IMR-90 (cell line): ENCODE measurements around the gene TNNC2. TPM values are rescaled to one million over a fixed set of nuclear protein-coding genes. Genes with fewer than 3 reads are reported as not detected.

Experiments
- ATAC-seq: fragments of 200-7000 bp; cut with Tn5 transposase; 2 replicates; pipeline ENCODE4 v1.9.1; 2020; ENCODE audit warnings: low read depth, mild to moderate bottlenecking, moderate library complexity
- BruUV-seq: library from RNA; stranded (reverse); fragments of 400-500 nt; replicated peaks from 2 replicates; lab custom pipeline; 2021; lab: Mats Ljungman, UMichigan
- CTCF ChIA-PET: fragments of 300-600 bp; formaldehyde crosslinking; extraction: SDS; loops from one replicate; lab custom pipeline; 2021; ENCODE audit warnings: antibody characterized with exemption; lab: Yijun Ruan, JAX
- POLR2A ChIA-PET: fragments of 300-600 bp; sonication (Branson Sonifier 250); formaldehyde crosslinking; loops from one replicate; lab custom pipeline; 2022; ENCODE audit warnings: antibody characterized with exemption; ENCODE audit not compliant: unreplicated experiment; lab: Charles Lee
- DNase-seq: peaks from one replicate; pipeline ENCODE4 v3.0.0; 2013
- H2AFZ ChIP-seq: replicated peaks from 2 replicates; pipeline ENCODE3; 2013; ENCODE audit warnings: low read length, mild to moderate bottlenecking; ENCODE audit not compliant: poor library complexity
- H2AK5ac ChIP-seq: 2 replicates; pipeline ENCODE4 v1.6.1; 2013; ENCODE audit warnings: low read depth, low read length, inconsistent platforms
- H2AK9ac ChIP-seq: replicated peaks from 2 replicates; pipeline ENCODE3; 2013; ENCODE audit warnings: mild to moderate bottlenecking, low read depth, low read length, moderate library complexity; ENCODE audit not compliant: poor library complexity
- H2BK120ac ChIP-seq: 2 replicates; pipeline ENCODE4 v1.6.1; 2013; ENCODE audit warnings: low read depth, low read length, inconsistent platforms
- H2BK15ac ChIP-seq: 3 replicates; pipeline ENCODE4 v1.6.1; 2013; ENCODE audit warnings: low read depth, low read length, inconsistent platforms
- H2BK20ac ChIP-seq: 2 replicates; pipeline ENCODE4 v1.6.1; 2013; ENCODE audit warnings: low read depth, mild to moderate bottlenecking, inconsistent platforms, low read length, moderate library complexity
- H2BK5ac ChIP-seq: 2 replicates; pipeline ENCODE4 v1.6.1; 2013; ENCODE audit warnings: mild to moderate bottlenecking, low read depth, low read length, inconsistent platforms; ENCODE audit not compliant: poor library complexity, severe bottlenecking
- H3K14ac ChIP-seq: replicated peaks from 2 replicates; pipeline ENCODE4 v1.6.1; 2013; ENCODE audit warnings: low read depth, low read length, inconsistent platforms
- H3K18ac ChIP-seq: 2 replicates; pipeline ENCODE4 v1.6.1; 2013; ENCODE audit warnings: low read depth, low read length, control low read depth
- H3K23ac ChIP-seq: 2 replicates; pipeline ENCODE4 v1.6.1; 2013; ENCODE audit warnings: low read depth, low read length, inconsistent platforms
- H3K27ac ChIP-seq: 2 replicates; pipeline ENCODE4 v1.5.1; 2013; ENCODE audit warnings: mild to moderate bottlenecking, control low read depth, low read length; ENCODE audit not compliant: insufficient read depth
- H3K27me3 ChIP-seq: 2 replicates; pipeline ENCODE4 v1.6.1; 2013; ENCODE audit warnings: low read length; ENCODE audit not compliant: control insufficient read depth, insufficient read depth
- H3K36me3 ChIP-seq: 2 replicates; pipeline ENCODE4 v1.6.1; 2013; ENCODE audit warnings: low read length, mixed read lengths; ENCODE audit not compliant: control insufficient read depth, insufficient read depth
- H3K4ac ChIP-seq: 2 replicates; pipeline ENCODE4 v1.6.1; 2013; ENCODE audit warnings: low read depth, low read length, inconsistent platforms
- H3K4me1 ChIP-seq: 2 replicates; pipeline ENCODE4 v1.6.1; 2013; ENCODE audit warnings: low read length, mixed read lengths; ENCODE audit not compliant: control insufficient read depth, insufficient read depth
- H3K4me2 ChIP-seq: 2 replicates; pipeline ENCODE4 v1.6.1; 2013; ENCODE audit warnings: low read depth, mild to moderate bottlenecking, control low read depth, low read length, moderate library complexity
- H3K4me3 ChIP-seq: 2 replicates; pipeline ENCODE4 v1.5.1; 2013; ENCODE audit warnings: low read depth, mild to moderate bottlenecking, control low read depth, low read length, moderate library complexity; ENCODE audit not compliant: insufficient read depth
- H3K56ac ChIP-seq: 2 replicates; pipeline ENCODE4 v1.6.1; 2013; ENCODE audit warnings: low read length, inconsistent platforms; ENCODE audit not compliant: insufficient read depth; ENCODE audit errors: extremely low read depth
- H3K79me1 ChIP-seq, 2 experiments: 2 replicates each; pipeline ENCODE4 v1.6.1; 2013; ENCODE audit warnings: low read length in 2 of 2, inconsistent platforms in 1 of 2, low read depth in 1 of 2
- H3K9ac ChIP-seq: 2 replicates; pipeline ENCODE4 v1.6.1; 2013; ENCODE audit warnings: low read depth, low read length, control low read depth
- H3K9me1 ChIP-seq: 2 replicates; pipeline ENCODE4 v1.6.1; 2013; ENCODE audit warnings: low read length, inconsistent platforms; ENCODE audit not compliant: insufficient read depth
- H3K9me3 ChIP-seq: 2 replicates; pipeline ENCODE4 v1.6.1; 2013; ENCODE audit warnings: low read length; ENCODE audit not compliant: control insufficient read depth, insufficient read depth
- H4K20me1 ChIP-seq: 2 replicates; pipeline ENCODE4 v1.6.1; 2013; ENCODE audit warnings: low read length, inconsistent platforms; ENCODE audit not compliant: insufficient read depth
- H4K5ac ChIP-seq: 2 replicates; pipeline ENCODE4 v1.6.1; 2013; ENCODE audit warnings: mild to moderate bottlenecking, low read depth, low read length, control low read depth
- H4K8ac ChIP-seq, 2 experiments: 2 replicates each; pipeline ENCODE4 v1.6.1; 2013; ENCODE audit warnings: low read depth in 2 of 2, low read length in 2 of 2, control low read depth in 1 of 2, inconsistent platforms in 1 of 2
- H4K91ac ChIP-seq: 2 replicates; pipeline ENCODE4 v1.6.1; 2013; ENCODE audit warnings: low read depth, low read length, inconsistent platforms; ENCODE audit not compliant: insufficient read depth
- BHLHE40 ChIP-seq: fragments of 150-350 bp; IDR thresholded peaks from 2 replicates; pipeline ENCODE4 v1.6.1; 2016; ENCODE audit warnings: mild to moderate bottlenecking, low read depth, low read length
- CEBPB ChIP-seq: IDR thresholded peaks from 2 replicates; pipeline ENCODE4 v1.6.1; 2012; ENCODE audit warnings: low read depth, low read length, improper control_type of control experiment
- CHD1 ChIP-seq: IDR thresholded peaks from 2 replicates; pipeline ENCODE4 v1.6.1; 2012; ENCODE audit warnings: low read depth, low read length, improper control_type of control experiment
- FOS ChIP-seq: fragments of 150-350 bp; IDR thresholded peaks from 2 replicates; pipeline ENCODE4 v1.6.1; 2016; ENCODE audit warnings: low read depth, low read length
- MAFK ChIP-seq: IDR thresholded peaks from 2 replicates; pipeline ENCODE4 v1.6.1; 2012; ENCODE audit warnings: low read depth, low read length, improper control_type of control experiment
- MAZ ChIP-seq: IDR thresholded peaks from 2 replicates; pipeline ENCODE4 v1.6.1; 2012; ENCODE audit warnings: low read depth, mild to moderate bottlenecking, low read length, improper control_type of control experiment, moderate library complexity, borderline replicate concordance
- MXI1 ChIP-seq: IDR thresholded peaks from 2 replicates; pipeline ENCODE4 v1.6.1; 2012; ENCODE audit warnings: low read depth, mild to moderate bottlenecking, low read length, moderate library complexity, borderline replicate concordance
- NFE2L2 ChIP-seq: fragments of 150-350 bp; IDR thresholded peaks from 2 replicates; pipeline ENCODE4 v1.6.1; 2016; ENCODE audit warnings: low read depth, mild to moderate bottlenecking, low read length
- POLR2A ChIP-seq: IDR thresholded peaks from 2 replicates; pipeline ENCODE4 v1.6.1; 2012; ENCODE audit warnings: mild to moderate bottlenecking, low read depth, low read length
- RAD21 ChIP-seq: IDR thresholded peaks from 2 replicates; pipeline ENCODE4 v1.6.1; 2012; ENCODE audit warnings: low read length, improper control_type of control experiment
- RCOR1 ChIP-seq: IDR thresholded peaks from 2 replicates; pipeline ENCODE4 v1.6.1; 2012; ENCODE audit warnings: mild to moderate bottlenecking, low read length, improper control_type of control experiment; ENCODE audit not compliant: insufficient replicate concordance
- SMC3 ChIP-seq: fragments of 150-350 bp; IDR thresholded peaks from 2 replicates; pipeline ENCODE4 v1.6.1; 2016; ENCODE audit warnings: low read depth, mild to moderate bottlenecking, antibody characterized with exemption, low read length, moderate library complexity
- WGBS, 2 experiments: methylation state at CpG; one replicate each; pipeline versions ENCODE4 v1.1.5 to v1.1.7; 2013; ENCODE audit warnings: missing lambda C conversion rate in 2 of 2; ENCODE audit not compliant: insufficient read length in 1 of 2; ENCODE audit errors: extremely low coverage in 2 of 2; 5-methylcytosine and 5-hydroxymethylcytosine counted together
- dilution Hi-C: fragments of 300-500 bp; cut with HindIII; formaldehyde crosslinking; loops from one replicate; pipeline ENCODE4 v1.14.3; 2018; ENCODE audit warnings: low sequenced_read_pairs; ENCODE audit not compliant: unreplicated experiment
- in situ Hi-C: fragments of 300-500 bp; cut with MboI; formaldehyde crosslinking; loops from 3 replicates; pipeline ENCODE4 v1.14.3; 2019; ENCODE audit warnings: low sequenced_read_pairs, inconsistent platforms, mixed read lengths
- intact Hi-C: fragments of 100-400 bp; cut with micrococcal nuclease; formaldehyde crosslinking; loops from 2 replicates; pipeline ENCODE4 v1.10.0; 2022
- polyA plus RNA-seq, 3 experiments: library from polyadenylated mRNA; depleted of rRNA; stranded (reverse); fragments of >200 nt; gene quantifications; 2 replicates each; pipeline ENCODE4 v1.2.3, GENCODE V29; 2012; ENCODE audit warnings: low replicate concordance in 1 of 3
- total RNA-seq: library from RNA; depleted of rRNA; stranded (reverse); fragments of >200 nt; gene quantifications from 2 replicates; pipeline ENCODE4 v1.2.3, GENCODE V29; 2012
- TF ChIP-seq, protein P1 (sequence below): conservative IDR thresholded peaks from 2 replicates; pipeline ENCODE4 v1.5.1; 2012; ENCODE audit warnings: mild to moderate bottlenecking, low read depth, low read length, improper control_type of control experiment
- TF ChIP-seq, protein P2 (sequence below): fragments of 150-350 bp; IDR thresholded peaks from 2 replicates; pipeline ENCODE4 v1.6.1; 2017; ENCODE audit warnings: mild to moderate bottlenecking, antibody characterized with exemption, low read length, low read depth

Gene TNNC2
- total and polyA plus RNA-seq, 2 of the 4 experiments (the other 2 are of a cell fraction) = 0.46 TPM; not detected in 1

DNA sequence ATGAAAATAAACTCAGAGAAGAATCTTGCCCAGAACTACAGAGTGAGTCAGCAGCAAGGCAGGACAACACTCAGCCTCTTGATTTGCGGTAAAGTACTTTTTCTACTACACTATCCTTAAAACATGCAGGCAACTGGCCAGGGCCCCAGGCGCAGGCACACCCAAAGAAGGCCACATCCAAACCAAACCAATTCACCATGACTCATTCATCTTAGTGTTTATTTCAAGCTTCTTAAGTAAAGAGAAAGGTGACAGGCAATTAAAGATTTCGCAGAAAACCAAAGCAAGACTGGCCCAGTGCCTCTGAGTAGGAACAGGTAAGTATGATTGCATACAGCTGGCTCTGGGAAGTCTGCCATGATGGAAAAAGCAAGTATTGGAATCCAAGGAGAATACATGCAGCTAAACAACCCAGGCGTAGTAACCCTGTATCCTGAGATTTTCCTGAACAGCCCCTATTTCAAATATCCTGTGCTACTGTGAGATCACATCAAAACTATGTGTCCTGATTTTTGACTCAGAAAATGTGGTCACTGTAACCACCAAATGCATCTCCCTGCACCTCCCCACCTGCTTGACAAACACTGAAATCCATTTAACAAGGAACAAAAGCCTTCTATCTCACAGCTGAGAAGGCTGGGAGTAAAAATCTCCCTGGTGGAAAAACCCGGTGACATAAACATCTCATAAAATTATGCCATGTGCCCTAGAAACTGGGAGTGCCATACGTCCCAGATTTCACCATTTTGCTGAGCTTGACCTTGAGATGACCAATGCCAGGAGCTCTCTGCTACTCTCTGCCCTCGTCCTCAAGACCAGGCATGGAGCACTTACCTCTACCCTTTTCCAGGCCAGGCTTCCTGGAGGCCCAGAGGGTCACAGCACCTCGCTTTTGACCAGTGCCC lies 47.8 kb downstream of the TNNC2 start:
- BruUV-seq = no TSS peak
- peak overlapping the region; percentile 63 for H3K9ac ChIP-seq
- TF ChIP-seq RCOR1 (peak; percentile 63), CHD1 (no peak), RAD21 (no peak), MAZ (no peak), CEBPB (no peak; the same call in 1 of the 2 replicates), SMC3 (no peak), FOS (peak; percentile 97), MXI1 (peak; percentile 12; the same call in 1 of the 2 replicates), POLR2A (no peak), BHLHE40 (peak; percentile 83), NFE2L2 (peak; percentile 62), MAFK (0 out of 2 replicates have a peak, but pooled peaks have one; percentile 16)
- TF ChIP-seq, protein P1, sequence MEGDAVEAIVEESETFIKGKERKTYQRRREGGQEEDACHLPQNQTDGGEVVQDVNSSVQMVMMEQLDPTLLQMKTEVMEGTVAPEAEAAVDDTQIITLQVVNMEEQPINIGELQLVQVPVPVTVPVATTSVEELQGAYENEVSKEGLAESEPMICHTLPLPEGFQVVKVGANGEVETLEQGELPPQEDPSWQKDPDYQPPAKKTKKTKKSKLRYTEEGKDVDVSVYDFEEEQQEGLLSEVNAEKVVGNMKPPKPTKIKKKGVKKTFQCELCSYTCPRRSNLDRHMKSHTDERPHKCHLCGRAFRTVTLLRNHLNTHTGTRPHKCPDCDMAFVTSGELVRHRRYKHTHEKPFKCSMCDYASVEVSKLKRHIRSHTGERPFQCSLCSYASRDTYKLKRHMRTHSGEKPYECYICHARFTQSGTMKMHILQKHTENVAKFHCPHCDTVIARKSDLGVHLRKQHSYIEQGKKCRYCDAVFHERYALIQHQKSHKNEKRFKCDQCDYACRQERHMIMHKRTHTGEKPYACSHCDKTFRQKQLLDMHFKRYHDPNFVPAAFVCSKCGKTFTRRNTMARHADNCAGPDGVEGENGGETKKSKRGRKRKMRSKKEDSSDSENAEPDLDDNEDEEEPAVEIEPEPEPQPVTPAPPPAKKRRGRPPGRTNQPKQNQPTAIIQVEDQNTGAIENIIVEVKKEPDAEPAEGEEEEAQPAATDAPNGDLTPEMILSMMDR = no peak
- TF ChIP-seq, protein P2, sequence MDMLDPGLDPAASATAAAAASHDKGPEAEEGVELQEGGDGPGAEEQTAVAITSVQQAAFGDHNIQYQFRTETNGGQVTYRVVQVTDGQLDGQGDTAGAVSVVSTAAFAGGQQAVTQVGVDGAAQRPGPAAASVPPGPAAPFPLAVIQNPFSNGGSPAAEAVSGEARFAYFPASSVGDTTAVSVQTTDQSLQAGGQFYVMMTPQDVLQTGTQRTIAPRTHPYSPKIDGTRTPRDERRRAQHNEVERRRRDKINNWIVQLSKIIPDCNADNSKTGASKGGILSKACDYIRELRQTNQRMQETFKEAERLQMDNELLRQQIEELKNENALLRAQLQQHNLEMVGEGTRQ = no peak

More for the DNA sequence above, 47.8 kb downstream of the TNNC2 start:
- Histone ChIP-seq H2BK120ac (peak overlapping the region; percentile 94), H4K8ac (peak overlapping the region; percentile 60 to 94), H4K91ac (peak overlapping the region; percentile 97), H3K4me2 (peak overlapping the region; percentile 45), H3K56ac (peak overlapping the region; percentile 33; the same call in 1 of the 2 replicates), H3K27ac (peak overlapping the region; percentile 96), H3K79me1 (no peaks in the 10 kb centered on the region), H3K14ac (peak overlapping the region; percentile 86), H4K20me1 (peaks cover 11% of the 10 kb centered on the region), H3K9me1 (peaks cover 31% of the 10 kb centered on the region), H3K9me3 (no peaks in the 10 kb centered on the region), H2AK5ac (peak overlapping the region; percentile 93), H3K18ac (peak overlapping the region; percentile 100), H2BK20ac (peak overlapping the region; percentile 97), H2AK9ac (peak overlapping the region; percentile 94), H3K23ac (peak overlapping the region; percentile 86), H3K36me3 (no peaks in the 10 kb centered on the region), H3K4me1 (peaks cover 43% of the 10 kb centered on the region), H2AFZ (no peak overlapping the region), H4K5ac (peak overlapping the region; percentile 92), H3K27me3 (peaks cover 15% of the 10 kb centered on the region), H3K4me3 (no peak overlapping the region), H2BK15ac (peak overlapping the region; percentile 94; the same call in 2 of the 3 replicates), H2BK5ac (peak overlapping the region; percentile 100), H3K4ac (peak overlapping the region; percentile 91)
- in situ Hi-C loops = loop anchor here (25.0 kb wide), 3 partner anchors 742 to 1842 kb away; partner anchors contain the start of gene TTPAL
- CTCF ChIA-PET = interaction anchor here (0.5 to 2.5 kb wide), 3 partner anchors 8 to 405 kb away, joined by 3 to 16 read pairs (median 5); no protein-coding TSS in a partner anchor
- dilution Hi-C loops = no loop called here
- WGBS, 2 experiments = 11% methylated on average over 6 of the region's 8 CpGs; no CpG with 5 or more reads in 1 of the 2 experiments
- DNase-seq (peak; percentile 100), ATAC-seq (peak; percentile 80)
- intact Hi-C loops = loop anchor here (5.0 to 10.0 kb wide), 6 partner anchors 306 to 1084 kb away; partner anchors contain the start of genes NCOA5, STK4 and TOMM34
- POLR2A ChIA-PET = no interaction called here
